Esophagus squamous epithelium (tissue), 4 donors: ENCODE results near the gene PLEKHA4.

Experiments used
- POLR2A ChIP-seq, 4 donors: fragments of 450-650 bp; IDR thresholded peaks; one replicate each; pipeline ENCODE4 v1.6.1; 2017; ENCODE audit warnings: antibody characterized with exemption in 4 of 4, mild to moderate bottlenecking in 4 of 4, moderate library complexity in 3 of 4
- TF ChIP-seq, protein P1 (sequence below), 6 experiments: fragments of 450-650 bp in 4 of 6; fragments of 200-600 bp in 2 of 6; sonication (generic) in 2 of 6; IDR thresholded peaks; one replicate each; pipeline ENCODE4 v1.5.1; 2016 to 2019; ENCODE audit warnings: antibody characterized with exemption in 6 of 6, mild to moderate bottlenecking in 4 of 6, moderate library complexity in 4 of 6

DNA sequence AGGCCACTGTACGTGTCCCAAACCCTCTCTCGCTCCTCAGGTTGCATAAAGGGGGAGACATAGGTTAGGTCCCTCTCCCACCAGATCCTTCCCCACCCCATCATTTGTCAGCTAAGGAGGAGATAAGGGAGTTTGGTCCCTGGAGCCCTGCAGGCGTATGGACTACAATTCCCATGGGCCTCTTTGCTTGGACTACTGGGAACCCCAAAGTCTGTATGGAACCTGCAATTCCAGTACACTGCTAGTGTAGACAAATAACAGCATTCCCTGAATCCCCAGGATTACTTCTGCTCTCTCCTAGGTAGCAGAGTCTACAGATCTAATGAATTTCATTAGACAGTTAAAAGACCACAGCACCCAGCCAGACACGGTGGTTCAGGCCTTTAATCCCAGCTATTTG lies 16.1 kb downstream of the PLEKHA4 start:
- no peak for TF ChIP-seq POLR2A (IDR thresholded peaks at IDR 0.05)
- TF ChIP-seq, protein P1, sequence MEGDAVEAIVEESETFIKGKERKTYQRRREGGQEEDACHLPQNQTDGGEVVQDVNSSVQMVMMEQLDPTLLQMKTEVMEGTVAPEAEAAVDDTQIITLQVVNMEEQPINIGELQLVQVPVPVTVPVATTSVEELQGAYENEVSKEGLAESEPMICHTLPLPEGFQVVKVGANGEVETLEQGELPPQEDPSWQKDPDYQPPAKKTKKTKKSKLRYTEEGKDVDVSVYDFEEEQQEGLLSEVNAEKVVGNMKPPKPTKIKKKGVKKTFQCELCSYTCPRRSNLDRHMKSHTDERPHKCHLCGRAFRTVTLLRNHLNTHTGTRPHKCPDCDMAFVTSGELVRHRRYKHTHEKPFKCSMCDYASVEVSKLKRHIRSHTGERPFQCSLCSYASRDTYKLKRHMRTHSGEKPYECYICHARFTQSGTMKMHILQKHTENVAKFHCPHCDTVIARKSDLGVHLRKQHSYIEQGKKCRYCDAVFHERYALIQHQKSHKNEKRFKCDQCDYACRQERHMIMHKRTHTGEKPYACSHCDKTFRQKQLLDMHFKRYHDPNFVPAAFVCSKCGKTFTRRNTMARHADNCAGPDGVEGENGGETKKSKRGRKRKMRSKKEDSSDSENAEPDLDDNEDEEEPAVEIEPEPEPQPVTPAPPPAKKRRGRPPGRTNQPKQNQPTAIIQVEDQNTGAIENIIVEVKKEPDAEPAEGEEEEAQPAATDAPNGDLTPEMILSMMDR (IDR thresholded peaks at IDR 0.05) = no peak
